Stimulated activated memory B cell treated with anti-CD40 and anti-IgM and Interleukin-4, amounts not matched to agents 10 μg/mL and 1 μg/mL and 100 μg/mL, for 72 hours (primary cell): ENCODE measurements around the gene MICALL2.
A peak's percentile ranks its signal among the peaks of the same experiment; 100 is the strongest.

ENCODE experiments used
- ATAC-seq: fragments of 150-1000 bp; cut with Tn5 transposase; 2 replicates; pipeline ENCODE4 v1.10.0; 2021
- H3K27ac Mint-ChIP-seq: one replicate; pipeline ENCODE4 v1.8.0; 2022; ENCODE audit warnings: mild to moderate bottlenecking, mixed read lengths
- H3K27me3 Mint-ChIP-seq: one replicate; pipeline ENCODE4 v1.8.0; 2022; ENCODE audit warnings: mixed read lengths
- H3K36me3 Mint-ChIP-seq: one replicate; pipeline ENCODE4 v1.8.0; 2022; ENCODE audit warnings: mixed read lengths
- H3K4me1 Mint-ChIP-seq: one replicate; pipeline ENCODE4 v1.8.0; 2022; ENCODE audit warnings: mixed read lengths
- H3K4me3 Mint-ChIP-seq: one replicate; pipeline ENCODE4 v1.8.0; 2022; ENCODE audit warnings: mild to moderate bottlenecking, moderate library complexity, mixed read lengths
- H3K9me3 Mint-ChIP-seq: one replicate; pipeline ENCODE4 v1.8.0; 2022; ENCODE audit warnings: mixed read lengths

MICALL2 gene

DNA sequence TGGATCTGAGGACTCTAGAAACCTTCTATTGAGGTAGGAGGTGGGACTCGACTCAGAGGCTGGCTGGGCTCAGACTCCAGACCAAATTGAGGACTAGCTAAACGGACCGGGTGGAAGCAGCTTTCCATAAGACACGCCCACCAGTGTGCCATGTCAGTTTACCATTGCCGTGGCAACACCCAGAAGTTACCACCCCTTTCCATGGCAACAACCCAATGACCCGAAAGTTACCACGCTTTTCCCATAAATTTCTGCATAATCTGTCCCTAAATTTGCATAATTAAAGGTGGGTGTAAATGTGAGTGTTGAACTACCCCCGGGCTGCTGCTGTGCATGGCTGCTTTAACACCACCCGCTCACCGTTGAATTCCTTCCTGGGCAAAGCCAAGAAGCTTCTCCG lies 58.9 kb downstream of the MICALL2 start:
- peaks cover 11% of the 10 kb centered on the region for H3K9me3 Mint-ChIP-seq
- peaks cover 9% of the 10 kb centered on the region for H3K4me1 Mint-ChIP-seq
- no peaks in the 10 kb centered on the region for H3K36me3 Mint-ChIP-seq
- no peak overlapping the region for H3K27ac Mint-ChIP-seq
- H3K27me3 Mint-ChIP-seq, result peaks cover 71% of the 10 kb centered on the region
- no peak overlapping the region for H3K4me3 Mint-ChIP-seq
- ATAC-seq, result no peak

- H3K27me3 Mint-ChIP-seq, result peaks cover 64% of the 10 kb centered on the region
- no peak overlapping the region for H3K4me3 Mint-ChIP-seq
- H3K4me1 Mint-ChIP-seq, result no peaks in the 10 kb centered on the region
- H3K27ac Mint-ChIP-seq, result no peak overlapping the region
- H3K9me3 Mint-ChIP-seq, result peaks cover 11% of the 10 kb centered on the region
- no peaks in the 10 kb centered on the region for H3K36me3 Mint-ChIP-seq
- ATAC-seq, result no peak
Observed at GRCh38 chr7:1397491-1398327, 61.6 kb downstream of the MICALL2 start.

GRCh38 chr7:1396195-1396594 lies 63.1 kb downstream of the MICALL2 start:
- peaks cover 64% of the 10 kb centered on the region for H3K27me3 Mint-ChIP-seq

DNA sequence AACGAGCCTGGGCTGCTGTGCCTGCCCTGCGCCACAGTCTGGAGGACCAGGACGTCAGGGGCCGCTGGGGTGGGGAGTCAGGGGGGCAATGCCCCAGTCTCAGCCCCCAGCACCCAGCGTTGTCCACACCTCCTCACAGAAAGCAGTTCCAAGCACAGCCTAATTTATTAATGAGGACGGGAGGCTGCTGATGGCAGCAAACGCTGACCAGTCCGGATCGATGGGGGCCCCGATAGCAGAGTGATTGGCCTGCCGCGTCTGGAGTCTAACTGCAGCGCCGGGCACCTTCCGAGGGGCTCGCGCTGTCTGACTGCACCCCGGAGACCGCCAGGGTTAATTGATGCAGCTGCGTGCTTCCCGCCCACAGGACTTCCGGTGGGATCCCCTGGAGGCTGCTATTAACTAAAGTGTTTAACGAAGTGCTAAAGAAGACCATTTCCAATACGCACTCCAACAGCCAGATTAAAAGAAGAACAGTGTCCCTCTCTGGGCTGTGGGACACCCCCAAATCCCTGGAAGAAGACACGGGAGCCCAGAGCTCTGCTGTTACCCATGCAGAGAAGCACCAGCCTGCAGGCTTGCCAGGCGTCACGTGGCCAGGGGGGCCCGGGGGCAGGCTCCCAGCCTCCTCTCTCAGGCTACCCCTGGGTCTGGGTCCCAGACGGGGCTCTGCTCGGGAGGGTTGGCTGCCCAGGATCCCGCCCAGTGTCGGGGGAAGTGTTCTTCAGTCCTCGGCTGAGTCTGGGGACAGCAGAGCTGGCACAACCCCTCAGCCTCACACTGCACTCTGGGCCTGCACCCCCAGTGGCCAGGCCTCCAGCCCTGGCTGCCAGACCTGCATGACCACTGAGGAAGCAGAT lies 63.8 kb downstream of the MICALL2 start:
- Mint-ChIP-seq H3K4me3 (no peak overlapping the region), H3K27ac (no peak overlapping the region), H3K27me3 (peaks cover 64% of the 10 kb centered on the region), H3K36me3 (no peaks in the 10 kb centered on the region), H3K4me1 (no peaks in the 10 kb centered on the region), H3K9me3 (peaks cover 9% of the 10 kb centered on the region)
- ATAC-seq, result no peak

More at GRCh38 chr7:1396195-1396594, 63.1 kb downstream of the MICALL2 start:
- no peak overlapping the region for H3K4me3 Mint-ChIP-seq
- peaks cover 8% of the 10 kb centered on the region for H3K9me3 Mint-ChIP-seq
- H3K36me3 Mint-ChIP-seq, result no peaks in the 10 kb centered on the region
- no peak overlapping the region for H3K27ac Mint-ChIP-seq
- H3K4me1 Mint-ChIP-seq, result no peaks in the 10 kb centered on the region
- ATAC-seq, result no peak

- H3K36me3 Mint-ChIP-seq, result no peaks in the 10 kb centered on the region
- no peak for ATAC-seq
- no peaks in the 10 kb centered on the region for H3K4me1 Mint-ChIP-seq
- no peak overlapping the region for H3K27ac Mint-ChIP-seq
- H3K4me3 Mint-ChIP-seq, result no peak overlapping the region
- H3K27me3 Mint-ChIP-seq, result peaks cover 71% of the 10 kb centered on the region
- peaks cover 12% of the 10 kb centered on the region for H3K9me3 Mint-ChIP-seq
Observed at GRCh38 chr7:1394371-1394770, 64.9 kb downstream of the MICALL2 start.

GRCh38 chr7:1393421-1393820 lies 65.8 kb downstream of the MICALL2 start:
- ATAC-seq, result no peak
- H3K27me3 Mint-ChIP-seq, result peaks cover 68% of the 10 kb centered on the region
- no peaks in the 10 kb centered on the region for H3K36me3 Mint-ChIP-seq
- H3K4me1 Mint-ChIP-seq, result no peaks in the 10 kb centered on the region
- no peak overlapping the region for H3K4me3 Mint-ChIP-seq
- no peak overlapping the region for H3K27ac Mint-ChIP-seq
- peaks cover 12% of the 10 kb centered on the region for H3K9me3 Mint-ChIP-seq

GRCh38 chr7:1392556-1392955 lies 66.7 kb downstream of the MICALL2 start:
- Mint-ChIP-seq H3K36me3 (no peaks in the 10 kb centered on the region), H3K4me1 (no peaks in the 10 kb centered on the region), H3K27me3 (peaks cover 66% of the 10 kb centered on the region), H3K27ac (no peak overlapping the region), H3K4me3 (no peak overlapping the region), H3K9me3 (peaks cover 8% of the 10 kb centered on the region)
- no peak for ATAC-seq

DNA sequence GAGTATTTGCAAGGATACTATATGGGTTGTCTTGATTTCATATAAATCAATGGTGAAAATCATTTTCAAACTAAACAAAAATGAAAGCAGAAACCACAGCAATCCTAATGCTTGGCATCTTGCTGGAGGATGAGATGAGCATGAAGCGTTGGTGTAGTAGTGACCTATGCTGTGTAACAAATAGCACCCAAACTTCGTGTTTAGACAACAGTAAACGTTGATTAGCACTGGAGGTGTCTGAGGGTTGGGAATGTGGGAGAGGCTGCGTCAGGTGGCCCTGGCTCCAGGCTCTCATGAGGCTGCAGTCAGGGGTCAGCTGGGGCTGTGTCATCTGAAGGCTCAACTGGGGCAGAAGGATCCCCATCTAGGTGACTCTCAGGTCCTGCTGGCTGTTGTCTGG lies 67.8 kb downstream of the MICALL2 start:
- peaks cover 8% of the 10 kb centered on the region for H3K9me3 Mint-ChIP-seq
- peaks cover 74% of the 10 kb centered on the region for H3K27me3 Mint-ChIP-seq
- no peak overlapping the region for H3K27ac Mint-ChIP-seq
- no peak overlapping the region for H3K4me3 Mint-ChIP-seq
- no peaks in the 10 kb centered on the region for H3K4me1 Mint-ChIP-seq
- ATAC-seq, result no peak
- H3K36me3 Mint-ChIP-seq, result no peaks in the 10 kb centered on the region

- H3K27ac Mint-ChIP-seq, result no peak overlapping the region
- peaks cover 87% of the 10 kb centered on the region for H3K27me3 Mint-ChIP-seq
- no peak for ATAC-seq
- H3K36me3 Mint-ChIP-seq, result peaks cover 6% of the 10 kb centered on the region
- peaks cover 15% of the 10 kb centered on the region for H3K9me3 Mint-ChIP-seq
- H3K4me3 Mint-ChIP-seq, result no peak overlapping the region
- H3K4me1 Mint-ChIP-seq, result no peaks in the 10 kb centered on the region
Observed at GRCh38 chr7:1388703-1389335, 70.5 kb downstream of the MICALL2 start.

DNA sequence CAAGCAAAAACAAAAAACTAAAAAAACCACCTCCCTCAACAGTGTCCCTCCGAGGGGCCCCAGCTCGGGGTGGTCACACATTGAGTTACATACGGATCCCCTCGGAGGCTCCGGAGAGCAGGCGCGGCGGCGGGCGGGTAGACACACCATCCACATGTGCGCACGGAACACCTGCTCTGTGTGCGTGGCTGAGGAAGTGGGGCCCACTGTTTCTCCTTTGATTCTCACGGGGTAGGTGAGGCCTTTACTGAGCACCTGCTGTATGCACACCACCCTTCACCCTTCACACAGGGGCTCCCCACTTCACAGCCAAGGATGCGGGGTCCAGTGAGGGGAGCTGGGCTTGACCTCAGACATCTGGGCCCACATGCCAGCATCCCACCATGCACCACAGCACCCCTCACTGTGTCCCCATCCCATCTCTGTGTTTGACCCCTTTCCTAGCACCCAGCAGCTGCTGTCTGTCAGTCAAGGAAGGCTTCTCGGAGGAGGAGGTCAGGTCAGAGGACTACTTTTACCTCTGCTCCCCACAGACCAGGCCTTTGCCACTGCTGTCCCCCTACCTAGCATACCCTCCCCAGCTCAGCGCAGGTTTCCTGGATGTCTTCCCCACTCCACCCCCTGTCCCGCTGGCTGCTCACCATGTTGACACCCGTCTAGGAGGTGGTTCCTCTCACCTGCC lies 71.1 kb downstream of the MICALL2 start:
- peaks cover 11% of the 10 kb centered on the region for H3K9me3 Mint-ChIP-seq

GRCh38 chr7:1387261-1387660 lies 72.0 kb downstream of the MICALL2 start:
- ATAC-seq, result no peak
- peaks cover 6% of the 10 kb centered on the region for H3K36me3 Mint-ChIP-seq
- H3K27me3 Mint-ChIP-seq, result peaks cover 72% of the 10 kb centered on the region
- no peak overlapping the region for H3K27ac Mint-ChIP-seq
- no peaks in the 10 kb centered on the region for H3K4me1 Mint-ChIP-seq
- peaks cover 11% of the 10 kb centered on the region for H3K9me3 Mint-ChIP-seq
- no peak overlapping the region for H3K4me3 Mint-ChIP-seq

More for the DNA sequence above, 71.1 kb downstream of the MICALL2 start:
- no peak overlapping the region for H3K27ac Mint-ChIP-seq
- no peak overlapping the region for H3K4me3 Mint-ChIP-seq
- H3K27me3 Mint-ChIP-seq, result peaks cover 81% of the 10 kb centered on the region
- no peak for ATAC-seq
- H3K4me1 Mint-ChIP-seq, result no peaks in the 10 kb centered on the region
- H3K36me3 Mint-ChIP-seq, result peaks cover 6% of the 10 kb centered on the region

DNA sequence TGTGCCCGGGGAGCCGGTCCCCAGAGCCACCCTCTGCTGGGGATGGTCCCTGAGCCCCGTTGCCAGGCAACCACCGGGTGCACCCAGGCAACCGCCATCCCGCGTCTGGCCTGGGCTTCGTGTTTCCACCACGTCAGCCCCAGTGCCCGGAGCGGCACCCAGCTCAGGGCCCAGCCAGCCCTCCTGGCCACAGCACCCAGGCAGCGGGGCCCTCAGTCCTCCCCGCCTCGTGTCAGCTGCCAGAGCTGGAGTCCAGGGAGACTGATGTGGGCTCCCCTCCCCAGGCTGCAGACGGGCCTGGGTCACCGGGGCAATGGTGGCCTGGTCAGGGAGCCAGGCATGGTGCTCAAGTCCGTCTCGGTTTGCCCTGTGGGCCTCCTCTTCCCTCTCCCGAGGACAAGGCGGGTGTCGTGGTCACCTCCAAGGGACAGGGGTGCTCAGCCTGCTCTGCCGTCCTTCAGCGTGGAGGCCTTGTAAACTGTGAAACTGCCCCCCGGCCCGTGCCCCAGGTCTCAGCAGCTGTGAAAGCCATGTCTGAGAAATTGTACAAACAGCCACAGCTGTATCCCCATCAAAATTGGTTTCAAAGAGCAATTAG lies 72.5 kb downstream of the MICALL2 start:
- Mint-ChIP-seq H3K9me3 (peaks cover 11% of the 10 kb centered on the region), H3K4me3 (no peak overlapping the region), H3K27me3 (peaks cover 67% of the 10 kb centered on the region), H3K27ac (no peak overlapping the region), H3K36me3 (peaks cover 6% of the 10 kb centered on the region), H3K4me1 (no peaks in the 10 kb centered on the region)
- peak; percentile 44 for ATAC-seq

DNA sequence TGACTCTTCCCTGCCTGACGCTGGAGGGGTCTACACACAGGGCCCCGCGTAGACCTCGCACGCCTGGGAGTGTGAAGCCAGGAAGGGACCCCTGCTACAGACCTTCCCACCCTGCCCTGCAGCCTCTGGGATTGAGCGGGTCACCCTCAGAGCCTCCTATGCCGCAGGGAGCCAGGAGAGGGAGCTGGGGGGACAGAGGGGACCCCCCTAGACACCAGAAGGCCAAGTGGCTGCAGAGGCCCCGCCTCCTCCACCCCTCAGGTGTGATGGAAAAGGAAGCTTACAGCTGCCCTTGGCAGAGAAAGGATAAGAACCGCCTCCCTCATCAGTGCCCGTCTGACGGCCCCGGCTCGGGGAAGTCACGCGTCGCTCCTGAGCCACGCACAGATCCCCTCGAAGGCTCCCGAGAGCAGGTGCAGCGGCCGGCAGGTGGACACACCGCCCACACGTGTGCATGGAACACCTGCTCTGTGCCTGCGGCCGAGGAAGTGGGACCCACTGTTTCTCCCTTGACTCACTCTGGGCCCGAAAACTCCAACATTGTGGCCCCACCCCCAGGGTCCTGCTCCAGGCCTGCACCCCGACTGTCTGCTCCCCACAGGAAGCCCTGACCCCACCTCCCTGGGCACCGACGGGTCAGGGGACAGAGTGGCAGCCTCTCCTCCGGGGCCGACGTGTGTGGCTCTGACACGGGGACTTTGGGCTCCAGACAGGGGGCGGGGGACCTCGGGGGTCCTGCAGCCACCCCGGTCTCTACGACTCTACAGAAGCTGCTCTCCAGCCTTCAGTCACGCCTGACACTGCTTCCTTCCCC lies 73.3 kb downstream of the MICALL2 start:
- Mint-ChIP-seq H3K27me3 (peaks cover 62% of the 10 kb centered on the region), H3K4me1 (no peaks in the 10 kb centered on the region), H3K36me3 (peaks cover 6% of the 10 kb centered on the region), H3K27ac (no peak overlapping the region), H3K9me3 (peaks cover 11% of the 10 kb centered on the region), H3K4me3 (no peak overlapping the region)
- no peak for ATAC-seq
